Testis (tissue), 5 donors: ENCODE measurements around the gene WWP2. TPM values are rescaled to one million over a fixed set of nuclear protein-coding genes. Genes with fewer than 3 reads are reported as not detected.
A peak's percentile ranks its signal among the peaks of the same experiment; 100 is the strongest.

Experiments
- DNase-seq: peaks from one replicate; pipeline ENCODE4 v3.0.0-alpha.2; 2019
- H3K27ac ChIP-seq, 2 donors: fragments of 200-600 bp; sonication (generic); one replicate each; pipeline ENCODE4 v1.5.1; 2019
- H3K27me3 ChIP-seq: fragments of 200-600 bp; sonication (generic); one replicate; pipeline ENCODE4 v1.5.1; 2019
- H3K36me3 ChIP-seq: fragments of 200-600 bp; sonication (generic); one replicate; pipeline ENCODE4 v1.5.1; 2017; ENCODE audit warnings: low read depth; ENCODE audit errors: missing control alignments
- H3K4me1 ChIP-seq: fragments of 200-600 bp; sonication (generic); one replicate; pipeline ENCODE4 v1.5.1; 2019
- H3K4me3 ChIP-seq, 2 donors: fragments of 200-600 bp; sonication (generic); one replicate each; pipeline ENCODE4 v1.5.1; 2017 to 2019
- H3K9me3 ChIP-seq: fragments of 200-600 bp; sonication (generic); one replicate; pipeline ENCODE4 v1.5.1; 2017
- CTCF ChIP-seq, 3 experiments: fragments of 450-650 bp in 2 of 3; fragments of 200-600 bp in 1 of 3; sonication (generic) in 1 of 3; IDR thresholded peaks; one replicate each; pipeline ENCODE4 v1.5.1; 2016 to 2019; ENCODE audit warnings: antibody characterized with exemption in 3 of 3, mild to moderate bottlenecking in 2 of 3, moderate library complexity in 1 of 3
- POLR2A ChIP-seq: fragments of 450-650 bp; IDR thresholded peaks from one replicate; pipeline ENCODE4 v1.6.1; 2017; ENCODE audit warnings: antibody characterized with exemption, mild to moderate bottlenecking, moderate library complexity
- WGBS, 2 donors: methylation state at CpG; one replicate each; pipeline ENCODE4 v1.1.5; 2018; 5-methylcytosine and 5-hydroxymethylcytosine counted together
- intact Hi-C: fragments of 100-400 bp; cut with DNase I; formaldehyde crosslinking; loops from one replicate; pipeline ENCODE4 v1.15.1; 2023; ENCODE audit warnings: low total_unique reads
- long read RNA-seq, 2 donors: transcript quantifications; one replicate each; lab custom pipeline, GENCODE V29; 2026
- polyA plus RNA-seq: library from polyadenylated mRNA; stranded (reverse); fragments of 350-450 nt; fragmentation: Illumina TruSeq; extraction: RNeasy Lipid Tissue Mini Kit (QIAGEN cat#74804); gene quantifications from one replicate; pipeline ENCODE4 v1.2.3, GENCODE V29; 2014; ENCODE audit warnings: low read depth, low replicate concordance; ENCODE audit not compliant: insufficient read depth
- total RNA-seq, 2 donors: library from RNA; depleted of rRNA; stranded (reverse); fragments of >200 nt; gene quantifications; one replicate each; pipeline ENCODE4 v1.2.3, GENCODE V29; 2016

Gene WWP2
- total RNA-seq: 10 to 100 TPM; 57.6 to 60.6 TPM
- 46.4 TPM for polyA plus RNA-seq
- long read RNA-seq, donor 1, partial matches to known transcripts: 0 of 1 reads
- long read RNA-seq, donor 1, other reads (novel, unspliced or antisense): 0 of 1 reads
- long read RNA-seq, donor 2, partial matches to known transcripts: 13 of 14 reads
- long read RNA-seq, donor 2, other reads (novel, unspliced or antisense): 0 of 14 reads

- H3K27me3 ChIP-seq: no peaks in the 10 kb centered on the region
- intact Hi-C loops: no loop called here
- H3K4me3 ChIP-seq: peak within 1 kb of the TSS; percentile 79 to 85
- H3K27ac ChIP-seq: peak within 1 kb of the TSS; percentile 90 to 91
- H3K9me3 ChIP-seq: no peaks in the 10 kb centered on the region
- no peaks in the 10 kb centered on the region for H3K36me3 ChIP-seq
- no peak for TF ChIP-seq POLR2A
- peak in 1 of 3 experiments; percentile 25 for TF ChIP-seq CTCF (IDR thresholded peaks at IDR 0.05)
- DNase-seq: peak; percentile 75
- H3K4me1 ChIP-seq: peaks cover 11% of the 10 kb centered on the region
- 0 to 2% methylated on average over 32 of the region's 68 CpGs for WGBS, 2 donors
These were observed at the start of gene WWP2 for GRCh38 chr16:69761983-69762813. Gene WWP2, plus strand, starts transcription at chr16:69762332. Its CDS starts 24,679 bp downstream, at chr16:69787011.

- Histone ChIP-seq H3K4me1 (peaks cover 2% of the 10 kb centered on the region), H3K36me3 (no peaks in the 10 kb centered on the region), H3K4me3 (no peak overlapping the region), H3K27ac (no peak overlapping the region), H3K27me3 (no peaks in the 10 kb centered on the region), H3K9me3 (no peaks in the 10 kb centered on the region)
- 87 to 94% methylated on average over 9 of the region's 9 CpGs for WGBS, 2 donors
- TF ChIP-seq CTCF (IDR thresholded peaks at IDR 0.05) (no peak), POLR2A (no peak)
- no peak for DNase-seq
- intact Hi-C loops: no loop called here
These were observed 49.1 kb upstream of the WWP2 start for GRCh38 chr16:69712914-69713581.

GRCh38 chr16:69717066-69717465 is 45.1 kb upstream of the WWP2 start:
- TF ChIP-seq POLR2A: no peak
- TF ChIP-seq CTCF (IDR thresholded peaks at IDR 0.05): no peak
- H3K36me3 ChIP-seq: no peaks in the 10 kb centered on the region

GRCh38 chr16:69718111-69718764 is 43.9 kb upstream of the WWP2 start:
- DNase-seq: no peak
- TF ChIP-seq POLR2A (no peak), CTCF (IDR thresholded peaks at IDR 0.05) (no peak)

More at GRCh38 chr16:69717066-69717465, 45.1 kb upstream of the WWP2 start:
- 95 to 97% methylated on average over 6 of the region's 6 CpGs for WGBS, 2 donors
- Histone ChIP-seq H3K27me3 (no peaks in the 10 kb centered on the region), H3K4me1 (no peaks in the 10 kb centered on the region), H3K4me3 (no peak overlapping the region), H3K9me3 (no peaks in the 10 kb centered on the region), H3K27ac (no peak overlapping the region)
- intact Hi-C loops: no loop called here
- no peak for DNase-seq

More at GRCh38 chr16:69718111-69718764, 43.9 kb upstream of the WWP2 start:
- Histone ChIP-seq H3K36me3 (no peaks in the 10 kb centered on the region), H3K27ac (no peak overlapping the region), H3K4me1 (no peaks in the 10 kb centered on the region), H3K4me3 (no peak overlapping the region), H3K9me3 (no peaks in the 10 kb centered on the region), H3K27me3 (no peaks in the 10 kb centered on the region)
- intact Hi-C loops: no loop called here
- WGBS, 2 donors: 83 to 87% methylated on average over 10 of the region's 10 CpGs
